ENCODE measurements around the gene HINT3.

DNA sequence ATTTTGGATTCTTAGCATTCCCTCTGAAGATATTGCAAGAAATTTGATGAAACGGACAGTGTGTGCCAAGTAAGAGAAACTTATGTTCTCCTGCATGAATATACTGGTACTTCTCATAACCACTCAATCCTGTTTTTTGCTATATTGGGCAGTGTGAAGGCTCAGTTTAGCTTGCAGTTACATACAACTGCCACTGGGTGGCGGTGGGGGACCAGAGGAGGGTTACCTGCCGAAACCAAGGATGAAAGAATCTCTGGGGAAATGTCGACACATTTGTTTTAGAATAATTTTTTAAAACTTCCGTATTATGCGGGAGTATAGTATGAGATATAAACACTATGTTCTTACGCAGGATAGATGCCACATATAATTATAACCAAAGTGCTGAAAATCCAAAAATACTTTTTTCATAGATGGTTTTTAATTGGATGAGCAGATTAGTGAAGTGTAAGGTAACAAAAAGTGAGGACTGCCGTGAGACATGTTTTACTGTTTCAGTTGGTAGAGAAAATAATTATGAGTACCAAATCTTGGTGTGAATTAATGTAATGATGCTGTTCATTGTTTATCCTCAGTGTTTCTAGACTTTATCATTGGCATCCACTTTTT, 39.5 kb downstream of the HINT3 start:
- TF ChIP-seq, protein P1, sequence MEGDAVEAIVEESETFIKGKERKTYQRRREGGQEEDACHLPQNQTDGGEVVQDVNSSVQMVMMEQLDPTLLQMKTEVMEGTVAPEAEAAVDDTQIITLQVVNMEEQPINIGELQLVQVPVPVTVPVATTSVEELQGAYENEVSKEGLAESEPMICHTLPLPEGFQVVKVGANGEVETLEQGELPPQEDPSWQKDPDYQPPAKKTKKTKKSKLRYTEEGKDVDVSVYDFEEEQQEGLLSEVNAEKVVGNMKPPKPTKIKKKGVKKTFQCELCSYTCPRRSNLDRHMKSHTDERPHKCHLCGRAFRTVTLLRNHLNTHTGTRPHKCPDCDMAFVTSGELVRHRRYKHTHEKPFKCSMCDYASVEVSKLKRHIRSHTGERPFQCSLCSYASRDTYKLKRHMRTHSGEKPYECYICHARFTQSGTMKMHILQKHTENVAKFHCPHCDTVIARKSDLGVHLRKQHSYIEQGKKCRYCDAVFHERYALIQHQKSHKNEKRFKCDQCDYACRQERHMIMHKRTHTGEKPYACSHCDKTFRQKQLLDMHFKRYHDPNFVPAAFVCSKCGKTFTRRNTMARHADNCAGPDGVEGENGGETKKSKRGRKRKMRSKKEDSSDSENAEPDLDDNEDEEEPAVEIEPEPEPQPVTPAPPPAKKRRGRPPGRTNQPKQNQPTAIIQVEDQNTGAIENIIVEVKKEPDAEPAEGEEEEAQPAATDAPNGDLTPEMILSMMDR (IDR thresholded peaks at IDR 0.05) = peak; percentile 73 to 94 (median 90)
- no peak for TF ChIP-seq POLR2A (IDR thresholded peaks at IDR 0.05)

All from body of pancreas (tissue), 4 donors.